ENCODE measurements around the gene ATXN1. TPM values are rescaled to one million over a fixed set of nuclear protein-coding genes. Genes with fewer than 3 reads are reported as not detected.
"Not testable (repeated sequence)": the region's sequence is repeated elsewhere in the genome, so short reads cannot be mapped to it uniquely, and the experiment has no call there.

Gene ATXN1
- total RNA-seq, 1 donor from 2014 or later, result 18.4 TPM

DNA sequence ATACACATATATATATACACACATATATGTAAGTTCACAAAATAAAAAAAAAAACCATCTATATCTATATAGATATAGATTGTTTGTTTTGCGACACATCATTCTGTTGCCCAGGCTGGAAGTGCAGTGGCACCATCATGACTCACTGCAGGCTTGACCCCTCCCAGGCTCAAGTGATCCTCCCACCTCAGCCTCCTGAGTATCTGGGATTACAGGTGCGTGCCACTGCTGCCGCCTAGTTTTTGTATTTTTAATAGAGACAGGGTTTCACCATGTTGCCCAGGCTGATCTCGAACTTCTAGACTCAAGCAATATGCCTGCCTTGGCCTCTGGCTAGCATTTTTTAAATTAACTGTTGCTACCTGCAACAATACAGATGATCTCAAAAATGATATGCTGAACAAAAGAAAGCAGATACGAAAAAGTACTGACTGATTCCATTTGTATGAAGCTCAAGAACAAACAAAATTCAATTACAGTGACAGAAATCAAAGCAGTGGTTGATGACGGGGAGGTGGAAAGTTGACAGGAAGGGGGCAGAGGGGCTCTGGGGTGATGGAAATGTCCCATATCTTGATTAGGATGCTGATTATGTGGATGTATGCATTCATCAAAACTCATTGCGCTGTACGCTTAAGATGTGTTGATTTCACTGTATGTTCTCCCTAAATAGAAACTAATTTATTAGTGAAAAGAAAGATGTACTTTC lies 49.6 kb downstream of the ATXN1 start:
- Histone ChIP-seq H3K4me3 (ENCODE audit: low read depth, low read length) (no peak overlapping the region), H3K27me3 (ENCODE audit: control insufficient read depth, insufficient read depth, low read length) (no peaks in the 10 kb centered on the region), H3K36me3 (ENCODE audit: control insufficient read depth, insufficient read depth, low read length) (no peaks in the 10 kb centered on the region)
- FAIRE-seq, result no peak
- peak; percentile 28 for TF ChIP-seq CTCF (IDR thresholded peaks at IDR 0.05; ENCODE audit: insufficient read depth, low read length, severe bottlenecking)
- peak; percentile 93 for DNase-seq (ENCODE audit: low read depth)

DNA sequence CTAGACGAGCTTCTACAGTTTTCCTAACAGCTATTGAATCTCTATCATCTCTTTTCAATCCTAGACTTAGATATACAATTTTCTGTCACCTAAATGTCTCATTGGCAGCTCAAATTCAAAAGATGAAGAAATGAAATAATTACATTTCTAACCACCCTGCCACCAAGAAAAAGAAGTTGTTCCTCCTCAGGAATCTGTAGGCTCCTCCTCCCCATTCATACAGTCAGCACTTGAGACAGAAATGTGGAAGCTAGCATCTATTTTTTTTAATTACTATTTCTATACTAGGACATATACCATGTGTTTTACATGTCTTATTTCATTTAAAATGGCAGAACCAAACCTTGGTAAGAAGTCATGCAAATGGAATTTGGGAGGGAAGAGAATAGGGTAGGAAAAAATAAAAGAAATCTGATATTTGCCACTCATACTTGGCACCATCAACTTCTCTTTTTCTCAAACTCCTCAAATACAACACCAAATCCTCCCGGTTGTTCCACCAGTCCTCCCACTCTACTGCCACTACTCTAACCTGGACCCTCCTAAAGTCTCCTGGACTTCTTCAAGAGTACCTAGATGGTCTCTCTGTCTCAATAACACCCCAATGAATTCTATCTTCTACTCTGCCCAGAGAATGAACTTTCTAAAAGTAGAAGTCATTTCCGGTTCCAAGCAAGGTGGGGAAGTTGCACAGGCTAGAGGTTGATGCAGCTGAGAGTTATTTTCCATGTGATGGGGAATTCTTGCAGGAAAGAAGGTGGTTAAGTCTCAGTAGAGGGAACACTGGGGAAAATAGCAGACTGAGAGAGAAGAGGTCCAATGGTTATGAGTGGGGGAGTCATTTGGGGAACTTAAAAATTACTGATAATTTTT lies 54.1 kb downstream of the ATXN1 start:
- no peaks in the 10 kb centered on the region for H3K27me3 ChIP-seq (ENCODE audit: control insufficient read depth, insufficient read depth, low read length)
- FAIRE-seq (no peak), DNase-seq (ENCODE audit: low read depth) (no peak)
- TF ChIP-seq CTCF (IDR thresholded peaks at IDR 0.05; ENCODE audit: insufficient read depth, low read length, severe bottlenecking), result no peak
- H3K4me3 ChIP-seq (ENCODE audit: low read depth, low read length), result no peak overlapping the region
- no peaks in the 10 kb centered on the region for H3K36me3 ChIP-seq (ENCODE audit: control insufficient read depth, insufficient read depth, low read length)

GRCh38 chr6:16706491-16706890 lies 54.8 kb downstream of the ATXN1 start:
- DNase-seq (ENCODE audit: low read depth); H3K27me3 ChIP-seq (ENCODE audit: control insufficient read depth, insufficient read depth, low read length); H3K4me3 ChIP-seq (ENCODE audit: low read depth, low read length); FAIRE-seq; H3K36me3 ChIP-seq (ENCODE audit: control insufficient read depth, insufficient read depth, low read length): not testable (repeated sequence)

- peak; percentile 97 for DNase-seq (ENCODE audit: low read depth)
- Histone ChIP-seq H3K36me3 (ENCODE audit: control insufficient read depth, insufficient read depth, low read length) (no peaks in the 10 kb centered on the region), H3K27me3 (ENCODE audit: control insufficient read depth, insufficient read depth, low read length) (no peaks in the 10 kb centered on the region), H3K4me3 (ENCODE audit: low read depth, low read length) (no peak overlapping the region)
- TF ChIP-seq CTCF (IDR thresholded peaks at IDR 0.05; ENCODE audit: insufficient read depth, low read length, severe bottlenecking), result no peak
- no peak for FAIRE-seq
Observed at GRCh38 chr6:16706029-16706428, 55.2 kb downstream of the ATXN1 start.

- H3K36me3 ChIP-seq (ENCODE audit: control insufficient read depth, insufficient read depth, low read length), result no peaks in the 10 kb centered on the region
- no peak overlapping the region for H3K4me3 ChIP-seq (ENCODE audit: low read depth, low read length)
- H3K27me3 ChIP-seq (ENCODE audit: control insufficient read depth, insufficient read depth, low read length), result no peaks in the 10 kb centered on the region
- no peak for TF ChIP-seq CTCF (IDR thresholded peaks at IDR 0.05; ENCODE audit: insufficient read depth, low read length, severe bottlenecking)
- FAIRE-seq (no peak), DNase-seq (ENCODE audit: low read depth) (no peak)
Observed at GRCh38 chr6:16705081-16705993, 55.9 kb downstream of the ATXN1 start.
